Hindlimb muscle (tissue), 1 donor: ENCODE results near the gene PPP2R3C. TPM values are rescaled to one million over a fixed set of nuclear protein-coding genes. Genes with fewer than 3 reads are reported as not detected.
"Not testable (repeated sequence)": the region's sequence is repeated elsewhere in the genome, so short reads cannot be mapped to it uniquely, and the experiment has no call there.

Source experiments
- DNase-seq: peaks from one replicate; pipeline ENCODE4 v3.0.0-alpha.2; 2013
- polyA plus RNA-seq: library from polyadenylated mRNA; unstranded; fragments of 120-200 nt; gene quantifications from one replicate; pipeline ENCODE4 v1.2.1, GENCODE V29; 2013; ENCODE audit not compliant: insufficient read length

The PPP2R3C gene
- 42.7 TPM for polyA plus RNA-seq

- DNase-seq: peak; percentile 92
Observed at GRCh38 chr14:35121887-35122695, at the start of gene PPP2R3C, which contains the start of gene PRORP. PPP2R3C (minus strand) TSS chr14:35121990; CDS start chr14:35121959, 31 bp downstream. PRORP (plus strand) TSS chr14:35122552; CDS start chr14:35123246, 694 bp downstream.

GRCh38 chr14:35167496-35167895, 45.7 kb upstream of the PPP2R3C start:
- DNase-seq: no peak

- DNase-seq: no peak
Observed at GRCh38 chr14:35164849-35165248, 43.1 kb upstream of the PPP2R3C start.

GRCh38 chr14:35163384-35163783, 41.6 kb upstream of the PPP2R3C start:
- DNase-seq: no peak

- DNase-seq: no peak
Observed at GRCh38 chr14:35161231-35161630, 39.4 kb upstream of the PPP2R3C start.

- DNase-seq: no peak
Observed at GRCh38 chr14:35159742-35160409, 38.1 kb upstream of the PPP2R3C start.

GRCh38 chr14:35158951-35159653, 37.3 kb upstream of the PPP2R3C start:
- DNase-seq: no peak

- no peak for DNase-seq
Observed at GRCh38 chr14:35158491-35158890, 36.7 kb upstream of the PPP2R3C start.

- DNase-seq: peak; percentile 6
Observed at GRCh38 chr14:35155962-35156361, 34.2 kb upstream of the PPP2R3C start.

- DNase-seq: no peak
Observed at GRCh38 chr14:35154016-35154415, 32.2 kb upstream of the PPP2R3C start.

- DNase-seq: not testable (repeated sequence)
Observed at GRCh38 chr14:35152531-35152930, 30.7 kb upstream of the PPP2R3C start.

GRCh38 chr14:35149239-35149638, 27.4 kb upstream of the PPP2R3C start:
- no peak for DNase-seq

- DNase-seq: no peak
Observed at GRCh38 chr14:35147711-35148110, 25.9 kb upstream of the PPP2R3C start.

- no peak for DNase-seq
Observed at GRCh38 chr14:35147186-35147585, 25.4 kb upstream of the PPP2R3C start.

GRCh38 chr14:35146711-35147149, 24.9 kb upstream of the PPP2R3C start:
- DNase-seq: no peak

- no peak for DNase-seq
Observed at GRCh38 chr14:35144029-35144428, 22.2 kb upstream of the PPP2R3C start.

- DNase-seq: no peak
Observed at GRCh38 chr14:35140718-35141581, 19.2 kb upstream of the PPP2R3C start.

- no peak for DNase-seq
Observed at GRCh38 chr14:35138585-35138984, 16.8 kb upstream of the PPP2R3C start.

GRCh38 chr14:35134329-35135123, 12.7 kb upstream of the PPP2R3C start:
- no peak for DNase-seq

- DNase-seq: no peak
Observed at GRCh38 chr14:35133542-35134328, 11.9 kb upstream of the PPP2R3C start.
